Subcutaneous adipose tissue (tissue), 4 donors: Measurements from ENCODE around the gene SLC28A3. TPM values are rescaled to one million over a fixed set of nuclear protein-coding genes. Genes with fewer than 3 reads are reported as not detected.

Experiments
- CTCF ChIP-seq: fragments of 450-650 bp; IDR thresholded peaks from one replicate; pipeline ENCODE4 v1.5.1; 2016; ENCODE audit warnings: low read depth, mild to moderate bottlenecking, control low read depth, antibody characterized with exemption, moderate library complexity
- total RNA-seq, 4 donors: library from RNA; depleted of rRNA; stranded (reverse); fragments of >200 nt; gene quantifications; one replicate each; pipeline ENCODE4 v1.1.0, GENCODE V29; 2016

Gene SLC28A3
- total RNA-seq, 4 donors from 2014 or later: 0.16 to 3.2 (median 0.22) TPM; not detected in 1

- TF ChIP-seq CTCF: no peak
Measured at GRCh38 chr9:84264307-84265029, 76.1 kb downstream of the SLC28A3 start.

GRCh38 chr9:84261070-84261746 lies 79.3 kb downstream of the SLC28A3 start:
- no peak for TF ChIP-seq CTCF

- no peak for TF ChIP-seq CTCF
Measured at GRCh38 chr9:84258371-84258770, 82.2 kb downstream of the SLC28A3 start.

GRCh38 chr9:84255696-84256095 lies 84.9 kb downstream of the SLC28A3 start:
- TF ChIP-seq CTCF: no peak

GRCh38 chr9:84254972-84255371 lies 85.6 kb downstream of the SLC28A3 start:
- no peak for TF ChIP-seq CTCF

- TF ChIP-seq CTCF: no peak
Measured at GRCh38 chr9:84251921-84252320, 88.6 kb downstream of the SLC28A3 start.

- no peak for TF ChIP-seq CTCF
Measured at GRCh38 chr9:84241817-84242373, 98.7 kb downstream of the SLC28A3 start.
